HCT116 (cell line): Measurements from ENCODE around the gene EEF1G.

ENCODE experiments used
- ATF3 ChIP-seq: IDR thresholded peaks from 2 replicates; pipeline ENCODE4 v1.6.1; 2012
- CEBPB ChIP-seq: IDR thresholded peaks from 2 replicates; pipeline ENCODE4 v1.6.1; 2012; ENCODE audit warnings: low read depth
- CTCF ChIP-seq, 3 experiments: fragments of 200-600 bp in 1 of 3; sonication (generic) in 1 of 3; IDR thresholded peaks in 2 of 3; conservative IDR thresholded peaks in 1 of 3; 2 replicates each; pipeline ENCODE4 v1.5.1; 2012 to 2017; ENCODE audit warnings: low read depth in 2 of 3, low read length in 2 of 3, antibody characterized with exemption in 1 of 3, borderline replicate concordance in 1 of 3, control low read depth in 1 of 3, mild to moderate bottlenecking in 1 of 3, mixed read lengths in 1 of 3, mixed run types in 1 of 3, moderate library complexity in 1 of 3; ENCODE audit not compliant: insufficient read depth in 1 of 3
- EGR1 ChIP-seq: IDR thresholded peaks from 2 replicates; pipeline ENCODE4 v1.6.1; 2012; ENCODE audit warnings: low read depth
- EZH2 ChIP-seq: fragments of 200-600 bp; sonication (generic); IDR thresholded peaks from 2 replicates; pipeline ENCODE4 v1.6.1; 2017; ENCODE audit warnings: antibody characterized with exemption, mixed run types
- EZH2phosphoT487 ChIP-seq: fragments of 200-600 bp; IDR thresholded peaks from 2 replicates; pipeline ENCODE4 v1.6.1; 2018; ENCODE audit warnings: antibody characterized with exemption, borderline replicate concordance
- JUND ChIP-seq: IDR thresholded peaks from 2 replicates; pipeline ENCODE4 v1.6.1; 2012
- POLR2A ChIP-seq: IDR thresholded peaks from 2 replicates; pipeline ENCODE4 v1.7.0; 2011; ENCODE audit warnings: borderline replicate concordance; ENCODE audit not compliant: insufficient read depth, insufficient read length; ENCODE audit errors: extremely low read depth
- POLR2AphosphoS5 ChIP-seq: IDR thresholded peaks from 2 replicates; pipeline ENCODE4 v1.6.1; 2011; ENCODE audit warnings: mild to moderate bottlenecking, low read depth, low read length, moderate library complexity
- RAD21 ChIP-seq: IDR thresholded peaks from 2 replicates; pipeline ENCODE4 v1.6.1; 2012; ENCODE audit warnings: low read depth, mild to moderate bottlenecking
- TCF7L2 ChIP-seq: IDR thresholded peaks from 2 replicates; pipeline ENCODE4 v1.7.0; 2011; ENCODE audit warnings: borderline replicate concordance, inconsistent platforms; ENCODE audit not compliant: insufficient read depth, insufficient read length; ENCODE audit errors: extremely low read depth
- YY1 ChIP-seq: IDR thresholded peaks from 2 replicates; pipeline ENCODE4 v1.6.1; 2011; ENCODE audit warnings: low read length, low read depth, moderate library complexity, mild to moderate bottlenecking; ENCODE audit not compliant: insufficient replicate concordance; ENCODE audit errors: extremely low read depth
- ZBTB33 ChIP-seq: IDR thresholded peaks from 2 replicates; pipeline ENCODE4 v1.6.1; 2011; ENCODE audit warnings: mild to moderate bottlenecking, low read length, moderate library complexity; ENCODE audit not compliant: insufficient replicate concordance; ENCODE audit errors: extremely low read depth

GRCh38 chr11:62621567-62622470 lies 48.1 kb upstream of the EEF1G start, which contains the start of gene B3GAT3:
- TF ChIP-seq RAD21, result no peak
- TF ChIP-seq CTCF (IDR thresholded peaks at IDR 0.05 in 2 of 3, conservative IDR thresholded peaks at IDR 0.05 in 1 of 3; ENCODE audit: borderline replicate concordance in 1 of 3, insufficient read depth in 1 of 3, low read depth in 2 of 3, low read length in 2 of 3), result no peak
- peak; percentile 61 for TF ChIP-seq TCF7L2
- TF ChIP-seq YY1, result peak; percentile 61
- TF ChIP-seq EZH2, result no peak
- peak; percentile 71 for TF ChIP-seq EGR1
- peak; percentile 55 for TF ChIP-seq POLR2A
- peak; percentile 92 for TF ChIP-seq POLR2AphosphoS5
- no peak for TF ChIP-seq EZH2phosphoT487
- TF ChIP-seq ATF3, result no peak
- peak; percentile 58 for TF ChIP-seq ZBTB33
- TF ChIP-seq JUND, result peak; percentile 60
- TF ChIP-seq CEBPB, result no peak; the same call in 1 of the 2 replicates
